SK-N-SH (cell line): ENCODE measurements around the gene AKAP12.
"Not testable (repeated sequence)": the region's sequence is repeated elsewhere in the genome, so short reads cannot be mapped to it uniquely, and the experiment has no call there.

ENCODE experiments used
- CHD2 ChIP-seq: fragments of 150-350 bp; IDR thresholded peaks from 2 replicates; pipeline ENCODE4 v1.6.1; 2018; ENCODE audit warnings: low read length; ENCODE audit not compliant: partially characterized antibody
- EP300 ChIP-seq, 2 experiments: IDR thresholded peaks; 2 replicates each; pipeline versions ENCODE4 v1.4.0 to v1.6.1; 2012; ENCODE audit warnings: borderline replicate concordance in 1 of 2, low read depth in 1 of 2, low read length in 1 of 2
- GABPA ChIP-seq: IDR thresholded peaks from 2 replicates; pipeline ENCODE4 v1.4.0; 2012; ENCODE audit warnings: low read depth, mild to moderate bottlenecking
- MAX ChIP-seq: IDR thresholded peaks from 2 replicates; pipeline ENCODE4 v1.4.0; 2012; ENCODE audit warnings: low read depth
- POLR2AphosphoS5 ChIP-seq: IDR thresholded peaks from 2 replicates; pipeline ENCODE4 v1.6.1; 2012; ENCODE audit warnings: low read depth, low read length
- RCOR1 ChIP-seq: fragments of 150-350 bp; IDR thresholded peaks from 2 replicates; pipeline ENCODE4 v1.6.1; 2017; ENCODE audit warnings: antibody characterized with exemption, low read length
- TF ChIP-seq, protein P1 (sequence below): IDR thresholded peaks from 2 replicates; pipeline ENCODE4; 2012
- TF ChIP-seq, protein P2 (sequence below): IDR thresholded peaks from 2 replicates; pipeline ENCODE4 v1.6.1; 2012; ENCODE audit warnings: mild to moderate bottlenecking, low read depth, low read length, moderate library complexity
- TF ChIP-seq, protein P3 (sequence below): fragments of 200-600 bp; sonication (generic); IDR thresholded peaks from 2 replicates; pipeline ENCODE4 v1.6.1; 2017; ENCODE audit warnings: antibody characterized with exemption, mild to moderate bottlenecking, moderate library complexity
- TF ChIP-seq, protein P4 (sequence below): IDR thresholded peaks from 2 replicates; pipeline ENCODE4 v1.4.0; 2012; ENCODE audit warnings: low read depth, borderline replicate concordance

- TF ChIP-seq, protein P1, sequence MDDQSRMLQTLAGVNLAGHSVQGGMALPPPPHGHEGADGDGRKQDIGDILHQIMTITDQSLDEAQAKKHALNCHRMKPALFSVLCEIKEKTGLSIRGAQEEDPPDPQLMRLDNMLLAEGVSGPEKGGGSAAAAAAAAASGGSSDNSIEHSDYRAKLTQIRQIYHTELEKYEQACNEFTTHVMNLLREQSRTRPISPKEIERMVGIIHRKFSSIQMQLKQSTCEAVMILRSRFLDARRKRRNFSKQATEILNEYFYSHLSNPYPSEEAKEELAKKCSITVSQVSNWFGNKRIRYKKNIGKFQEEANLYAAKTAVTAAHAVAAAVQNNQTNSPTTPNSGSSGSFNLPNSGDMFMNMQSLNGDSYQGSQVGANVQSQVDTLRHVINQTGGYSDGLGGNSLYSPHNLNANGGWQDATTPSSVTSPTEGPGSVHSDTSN: not testable (repeated sequence)
- TF ChIP-seq, protein P2, sequence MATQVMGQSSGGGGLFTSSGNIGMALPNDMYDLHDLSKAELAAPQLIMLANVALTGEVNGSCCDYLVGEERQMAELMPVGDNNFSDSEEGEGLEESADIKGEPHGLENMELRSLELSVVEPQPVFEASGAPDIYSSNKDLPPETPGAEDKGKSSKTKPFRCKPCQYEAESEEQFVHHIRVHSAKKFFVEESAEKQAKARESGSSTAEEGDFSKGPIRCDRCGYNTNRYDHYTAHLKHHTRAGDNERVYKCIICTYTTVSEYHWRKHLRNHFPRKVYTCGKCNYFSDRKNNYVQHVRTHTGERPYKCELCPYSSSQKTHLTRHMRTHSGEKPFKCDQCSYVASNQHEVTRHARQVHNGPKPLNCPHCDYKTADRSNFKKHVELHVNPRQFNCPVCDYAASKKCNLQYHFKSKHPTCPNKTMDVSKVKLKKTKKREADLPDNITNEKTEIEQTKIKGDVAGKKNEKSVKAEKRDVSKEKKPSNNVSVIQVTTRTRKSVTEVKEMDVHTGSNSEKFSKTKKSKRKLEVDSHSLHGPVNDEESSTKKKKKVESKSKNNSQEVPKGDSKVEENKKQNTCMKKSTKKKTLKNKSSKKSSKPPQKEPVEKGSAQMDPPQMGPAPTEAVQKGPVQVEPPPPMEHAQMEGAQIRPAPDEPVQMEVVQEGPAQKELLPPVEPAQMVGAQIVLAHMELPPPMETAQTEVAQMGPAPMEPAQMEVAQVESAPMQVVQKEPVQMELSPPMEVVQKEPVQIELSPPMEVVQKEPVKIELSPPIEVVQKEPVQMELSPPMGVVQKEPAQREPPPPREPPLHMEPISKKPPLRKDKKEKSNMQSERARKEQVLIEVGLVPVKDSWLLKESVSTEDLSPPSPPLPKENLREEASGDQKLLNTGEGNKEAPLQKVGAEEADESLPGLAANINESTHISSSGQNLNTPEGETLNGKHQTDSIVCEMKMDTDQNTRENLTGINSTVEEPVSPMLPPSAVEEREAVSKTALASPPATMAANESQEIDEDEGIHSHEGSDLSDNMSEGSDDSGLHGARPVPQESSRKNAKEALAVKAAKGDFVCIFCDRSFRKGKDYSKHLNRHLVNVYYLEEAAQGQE: not testable (repeated sequence)
- TF ChIP-seq EP300 (IDR thresholded peaks at IDR 0.05; ENCODE audit: borderline replicate concordance in 1 of 2, low read depth in 1 of 2, low read length in 1 of 2); MAX; POLR2AphosphoS5; RCOR1; CHD2; GABPA: not testable (repeated sequence)
- TF ChIP-seq, protein P3, sequence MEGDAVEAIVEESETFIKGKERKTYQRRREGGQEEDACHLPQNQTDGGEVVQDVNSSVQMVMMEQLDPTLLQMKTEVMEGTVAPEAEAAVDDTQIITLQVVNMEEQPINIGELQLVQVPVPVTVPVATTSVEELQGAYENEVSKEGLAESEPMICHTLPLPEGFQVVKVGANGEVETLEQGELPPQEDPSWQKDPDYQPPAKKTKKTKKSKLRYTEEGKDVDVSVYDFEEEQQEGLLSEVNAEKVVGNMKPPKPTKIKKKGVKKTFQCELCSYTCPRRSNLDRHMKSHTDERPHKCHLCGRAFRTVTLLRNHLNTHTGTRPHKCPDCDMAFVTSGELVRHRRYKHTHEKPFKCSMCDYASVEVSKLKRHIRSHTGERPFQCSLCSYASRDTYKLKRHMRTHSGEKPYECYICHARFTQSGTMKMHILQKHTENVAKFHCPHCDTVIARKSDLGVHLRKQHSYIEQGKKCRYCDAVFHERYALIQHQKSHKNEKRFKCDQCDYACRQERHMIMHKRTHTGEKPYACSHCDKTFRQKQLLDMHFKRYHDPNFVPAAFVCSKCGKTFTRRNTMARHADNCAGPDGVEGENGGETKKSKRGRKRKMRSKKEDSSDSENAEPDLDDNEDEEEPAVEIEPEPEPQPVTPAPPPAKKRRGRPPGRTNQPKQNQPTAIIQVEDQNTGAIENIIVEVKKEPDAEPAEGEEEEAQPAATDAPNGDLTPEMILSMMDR: not testable (repeated sequence)
- TF ChIP-seq, protein P4, sequence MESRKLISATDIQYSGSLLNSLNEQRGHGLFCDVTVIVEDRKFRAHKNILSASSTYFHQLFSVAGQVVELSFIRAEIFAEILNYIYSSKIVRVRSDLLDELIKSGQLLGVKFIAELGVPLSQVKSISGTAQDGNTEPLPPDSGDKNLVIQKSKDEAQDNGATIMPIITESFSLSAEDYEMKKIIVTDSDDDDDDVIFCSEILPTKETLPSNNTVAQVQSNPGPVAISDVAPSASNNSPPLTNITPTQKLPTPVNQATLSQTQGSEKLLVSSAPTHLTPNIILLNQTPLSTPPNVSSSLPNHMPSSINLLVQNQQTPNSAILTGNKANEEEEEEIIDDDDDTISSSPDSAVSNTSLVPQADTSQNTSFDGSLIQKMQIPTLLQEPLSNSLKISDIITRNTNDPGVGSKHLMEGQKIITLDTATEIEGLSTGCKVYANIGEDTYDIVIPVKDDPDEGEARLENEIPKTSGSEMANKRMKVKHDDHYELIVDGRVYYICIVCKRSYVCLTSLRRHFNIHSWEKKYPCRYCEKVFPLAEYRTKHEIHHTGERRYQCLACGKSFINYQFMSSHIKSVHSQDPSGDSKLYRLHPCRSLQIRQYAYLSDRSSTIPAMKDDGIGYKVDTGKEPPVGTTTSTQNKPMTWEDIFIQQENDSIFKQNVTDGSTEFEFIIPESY: not testable (repeated sequence)
These were observed 142.9 kb downstream of the AKAP12 start for GRCh38 chr6:151382631-151383030.
